ENCODE results near the gene MAN1C1.

MAN1C1 gene

DNA sequence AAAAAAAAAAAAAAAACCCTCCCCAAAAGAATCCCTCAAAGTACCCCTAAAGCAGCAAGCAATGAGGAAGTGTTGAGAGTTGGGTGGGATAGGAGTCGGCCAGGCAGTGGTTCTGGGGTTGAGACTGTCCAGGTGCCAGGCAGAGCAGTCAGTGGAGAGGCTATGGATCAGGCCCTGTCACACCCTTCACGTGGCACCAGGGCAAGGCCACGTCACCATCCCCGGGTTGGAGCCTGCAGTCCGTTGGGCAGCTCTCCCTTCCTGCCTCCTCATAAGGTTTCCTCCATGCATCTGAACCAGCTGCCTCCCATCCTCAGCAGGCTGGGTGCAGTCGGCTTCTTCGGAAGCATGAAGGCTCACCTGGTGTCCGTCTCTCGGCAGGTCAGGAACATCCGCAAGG, 146.9 kb downstream of the MAN1C1 start:
- DNase-seq (ENCODE audit: low read depth) = no peak
- H3K4me3 ChIP-seq (ENCODE audit: low read depth, low read length) = no peak overlapping the region
- TF ChIP-seq, protein P1, sequence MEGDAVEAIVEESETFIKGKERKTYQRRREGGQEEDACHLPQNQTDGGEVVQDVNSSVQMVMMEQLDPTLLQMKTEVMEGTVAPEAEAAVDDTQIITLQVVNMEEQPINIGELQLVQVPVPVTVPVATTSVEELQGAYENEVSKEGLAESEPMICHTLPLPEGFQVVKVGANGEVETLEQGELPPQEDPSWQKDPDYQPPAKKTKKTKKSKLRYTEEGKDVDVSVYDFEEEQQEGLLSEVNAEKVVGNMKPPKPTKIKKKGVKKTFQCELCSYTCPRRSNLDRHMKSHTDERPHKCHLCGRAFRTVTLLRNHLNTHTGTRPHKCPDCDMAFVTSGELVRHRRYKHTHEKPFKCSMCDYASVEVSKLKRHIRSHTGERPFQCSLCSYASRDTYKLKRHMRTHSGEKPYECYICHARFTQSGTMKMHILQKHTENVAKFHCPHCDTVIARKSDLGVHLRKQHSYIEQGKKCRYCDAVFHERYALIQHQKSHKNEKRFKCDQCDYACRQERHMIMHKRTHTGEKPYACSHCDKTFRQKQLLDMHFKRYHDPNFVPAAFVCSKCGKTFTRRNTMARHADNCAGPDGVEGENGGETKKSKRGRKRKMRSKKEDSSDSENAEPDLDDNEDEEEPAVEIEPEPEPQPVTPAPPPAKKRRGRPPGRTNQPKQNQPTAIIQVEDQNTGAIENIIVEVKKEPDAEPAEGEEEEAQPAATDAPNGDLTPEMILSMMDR (IDR thresholded peaks at IDR 0.05; ENCODE audit: insufficient read depth, low read depth, low read length, missing control alignments) = no peak

DNA sequence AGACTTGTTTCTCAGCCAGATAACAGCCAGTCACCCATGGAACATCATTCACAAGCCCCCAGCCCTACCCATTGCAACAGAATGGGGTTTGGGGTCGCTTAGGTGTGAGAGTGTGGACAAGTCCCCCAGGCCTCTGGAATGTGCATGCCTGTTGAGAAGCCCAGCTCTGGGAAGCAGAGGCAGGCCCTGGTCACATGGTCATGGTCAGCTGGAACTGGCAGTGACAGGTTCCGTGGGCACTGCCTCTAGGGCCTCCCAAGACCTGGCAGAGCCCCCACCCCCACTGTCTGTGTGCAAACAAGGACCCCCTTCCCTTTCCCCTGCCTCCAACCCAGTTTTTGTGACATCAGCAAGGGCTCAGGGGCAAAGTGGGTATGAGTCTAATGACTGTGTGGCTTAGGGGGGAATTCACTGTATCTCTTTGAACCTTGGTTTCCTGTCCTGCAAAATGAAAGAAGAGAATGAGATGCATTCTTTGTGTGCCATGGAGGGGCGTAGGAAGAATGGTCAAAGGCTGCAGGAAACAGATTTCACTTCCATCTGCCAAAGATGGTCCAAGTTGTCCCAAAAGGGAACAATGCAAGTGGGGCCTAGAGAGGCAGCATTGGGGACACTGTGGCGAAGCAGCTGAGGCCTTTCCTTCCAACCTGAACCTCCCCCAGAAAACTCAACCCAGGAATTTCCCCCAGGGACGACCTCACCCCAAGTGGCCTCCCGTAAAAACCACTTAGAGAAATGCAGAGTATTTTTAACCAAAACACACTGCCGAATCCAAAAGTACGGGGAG, 148.7 kb downstream of the MAN1C1 start:
- TF ChIP-seq, protein P1 (IDR thresholded peaks at IDR 0.05; ENCODE audit: insufficient read depth, low read depth, low read length, missing control alignments) = no peak
- H3K4me3 ChIP-seq (ENCODE audit: low read depth, low read length) = no peak overlapping the region
- no peak for DNase-seq (ENCODE audit: low read depth)

DNA sequence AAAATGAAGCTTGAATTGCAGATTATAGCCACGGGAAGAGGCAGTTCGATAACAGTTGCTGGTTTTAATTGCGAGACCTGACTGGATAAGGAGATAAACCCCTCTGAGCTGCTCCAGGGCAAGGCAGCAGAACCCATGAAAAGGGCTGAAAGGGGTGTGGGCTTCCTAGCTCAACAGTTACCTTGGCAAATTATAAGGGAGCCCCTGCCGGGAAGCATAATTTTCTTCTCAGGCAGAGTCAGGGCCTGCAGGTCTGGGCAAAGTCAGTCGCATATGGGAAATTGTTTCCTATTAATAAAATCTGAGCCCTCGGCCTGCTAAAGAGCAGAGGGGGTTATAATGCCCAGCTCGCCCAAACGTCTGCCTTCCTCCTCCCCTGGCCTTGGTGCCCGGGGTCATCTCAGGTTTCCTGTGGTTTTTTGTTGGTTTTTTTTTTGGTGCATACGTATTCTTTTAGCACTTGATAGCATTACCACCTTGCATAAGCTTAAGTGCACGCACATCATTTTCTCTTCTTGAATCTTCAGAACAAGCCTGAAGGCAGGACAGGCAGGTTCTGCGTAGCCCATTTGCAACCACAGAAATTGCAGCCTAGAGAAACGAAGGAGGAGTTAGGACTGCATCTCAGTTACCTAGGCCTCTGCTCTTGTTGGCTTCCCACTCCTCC, 149.5 kb downstream of the MAN1C1 start:
- TF ChIP-seq, protein P1 (IDR thresholded peaks at IDR 0.05; ENCODE audit: insufficient read depth, low read depth, low read length, missing control alignments) = no peak
- no peak overlapping the region for H3K4me3 ChIP-seq (ENCODE audit: low read depth, low read length)
- DNase-seq (ENCODE audit: low read depth) = no peak

DNA sequence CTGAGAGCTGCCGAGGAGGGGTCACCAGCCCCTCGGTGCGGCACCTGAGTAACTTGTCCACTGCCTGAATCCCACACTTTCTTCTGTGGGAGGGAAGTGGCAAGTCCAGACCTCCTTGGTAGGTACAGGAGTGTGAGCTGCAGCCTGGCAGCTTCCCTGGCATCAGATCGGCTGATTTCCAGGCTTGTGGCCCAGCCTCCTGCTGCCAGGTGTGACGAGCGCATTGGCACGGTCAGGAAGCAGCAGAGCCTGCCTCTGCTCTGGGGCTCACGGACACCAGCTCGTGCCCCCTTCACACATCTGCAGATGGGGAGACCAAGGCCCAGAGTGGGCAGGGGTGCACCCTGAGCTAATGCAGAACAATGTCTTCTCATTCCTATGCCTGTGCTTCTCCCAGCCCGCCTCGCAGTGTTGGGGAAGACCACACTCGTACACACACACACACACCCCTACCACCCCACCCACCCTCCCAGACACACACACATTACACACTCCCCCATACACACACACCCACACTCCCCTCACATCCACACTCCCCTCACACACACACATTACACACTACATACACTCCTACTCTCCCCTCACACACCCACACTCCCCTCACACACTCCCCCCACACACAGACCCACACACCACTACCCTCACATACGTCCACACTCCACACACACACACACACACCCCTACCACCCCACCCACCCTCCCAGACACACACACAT, 150.3 kb downstream of the MAN1C1 start:
- TF ChIP-seq, protein P1 (IDR thresholded peaks at IDR 0.05; ENCODE audit: insufficient read depth, low read depth, low read length, missing control alignments) = no peak
- H3K4me3 ChIP-seq (ENCODE audit: low read depth, low read length) = no peak overlapping the region
- DNase-seq (ENCODE audit: low read depth) = no peak

DNA sequence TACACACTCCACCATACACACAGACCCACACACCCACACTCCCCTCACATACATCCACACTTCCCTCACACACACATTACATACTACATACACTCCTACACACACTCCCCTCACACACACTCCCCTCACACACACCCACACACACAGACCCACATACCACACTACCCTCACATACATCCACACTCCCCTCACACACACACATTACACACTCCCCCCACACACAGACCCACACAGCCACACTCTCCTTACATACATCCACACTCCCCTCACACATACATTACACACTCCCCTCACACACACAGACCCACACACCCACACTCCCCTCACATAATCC, 150.8 kb downstream of the MAN1C1 start:
- no peak overlapping the region for H3K4me3 ChIP-seq (ENCODE audit: low read depth, low read length)
- no peak for DNase-seq (ENCODE audit: low read depth)
- TF ChIP-seq, protein P1 (IDR thresholded peaks at IDR 0.05; ENCODE audit: insufficient read depth, low read depth, low read length, missing control alignments) = no peak

DNA sequence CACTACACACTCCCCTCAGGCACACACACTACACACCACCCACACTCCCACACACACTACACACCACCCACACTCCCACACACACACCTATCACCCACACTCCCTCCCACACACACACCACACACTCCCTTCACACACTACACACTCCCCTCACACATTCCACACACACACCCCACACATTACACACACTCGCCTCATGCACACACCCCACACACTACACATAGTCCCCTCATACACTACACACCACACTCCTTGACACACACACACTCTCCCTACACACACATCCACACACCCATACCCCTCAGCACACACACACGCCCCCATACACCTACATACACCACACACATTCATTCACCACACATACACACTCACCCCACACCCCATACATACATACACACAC, 152.4 kb downstream of the MAN1C1 start:
- TF ChIP-seq, protein P1 (IDR thresholded peaks at IDR 0.05; ENCODE audit: insufficient read depth, low read depth, low read length, missing control alignments) = no peak
- no peak for DNase-seq (ENCODE audit: low read depth)
- H3K4me3 ChIP-seq (ENCODE audit: low read depth, low read length) = no peak overlapping the region

Data from GM12865 (cell line).